ENCODE measurements around the gene TMEM131L. TPM values are rescaled to one million over a fixed set of nuclear protein-coding genes. Genes with fewer than 3 reads are reported as not detected.

TMEM131L gene
- total RNA-seq, 1 donor from 2014 or later = 60.2 TPM

- Mint-ChIP-seq H3K27me3 (ENCODE audit: unreplicated experiment) (no peaks in the 10 kb centered on the region), H3K27ac (ENCODE audit: unreplicated experiment) (no peak overlapping the region), H3K4me1 (ENCODE audit: low read depth, unreplicated experiment) (no peaks in the 10 kb centered on the region), H3K4me3 (ENCODE audit: unreplicated experiment) (no peak overlapping the region), H3K36me3 (ENCODE audit: unreplicated experiment) (no peaks in the 10 kb centered on the region), H3K9me3 (ENCODE audit: unreplicated experiment) (peaks cover 2% of the 10 kb centered on the region)
- TF ChIP-seq CTCF (IDR thresholded peaks at IDR 0.05; ENCODE audit: partially characterized antibody, unreplicated experiment) = peak; percentile 26
- no peak for DNase-seq
These were observed 179.0 kb downstream of the TMEM131L start for GRCh38 chr4:153645183-153645582.

- no peak for DNase-seq
- TF ChIP-seq CTCF (IDR thresholded peaks at IDR 0.05; ENCODE audit: partially characterized antibody, unreplicated experiment) = no peak
- H3K9me3 Mint-ChIP-seq (ENCODE audit: unreplicated experiment) = peaks cover 2% of the 10 kb centered on the region
- H3K4me3 Mint-ChIP-seq (ENCODE audit: unreplicated experiment) = no peak overlapping the region
- no peaks in the 10 kb centered on the region for H3K27me3 Mint-ChIP-seq (ENCODE audit: unreplicated experiment)
- no peaks in the 10 kb centered on the region for H3K36me3 Mint-ChIP-seq (ENCODE audit: unreplicated experiment)
- H3K4me1 Mint-ChIP-seq (ENCODE audit: low read depth, unreplicated experiment) = no peaks in the 10 kb centered on the region
- H3K27ac Mint-ChIP-seq (ENCODE audit: unreplicated experiment) = no peak overlapping the region
These were observed 180.1 kb downstream of the TMEM131L start for GRCh38 chr4:153646261-153646660.

- H3K27ac Mint-ChIP-seq (ENCODE audit: unreplicated experiment) = no peak overlapping the region
- no peak for TF ChIP-seq CTCF (IDR thresholded peaks at IDR 0.05; ENCODE audit: partially characterized antibody, unreplicated experiment)
- no peak for DNase-seq
These were observed 180.8 kb downstream of the TMEM131L start for GRCh38 chr4:153646978-153647377.

GRCh38 chr4:153647975-153648374 lies 181.8 kb downstream of the TMEM131L start:
- no peak for TF ChIP-seq CTCF (IDR thresholded peaks at IDR 0.05; ENCODE audit: partially characterized antibody, unreplicated experiment)
- no peaks in the 10 kb centered on the region for H3K4me1 Mint-ChIP-seq (ENCODE audit: low read depth, unreplicated experiment)
- no peak overlapping the region for H3K27ac Mint-ChIP-seq (ENCODE audit: unreplicated experiment)
- H3K36me3 Mint-ChIP-seq (ENCODE audit: unreplicated experiment) = no peaks in the 10 kb centered on the region
- no peak overlapping the region for H3K4me3 Mint-ChIP-seq (ENCODE audit: unreplicated experiment)
- no peak for DNase-seq
- no peaks in the 10 kb centered on the region for H3K27me3 Mint-ChIP-seq (ENCODE audit: unreplicated experiment)
- no peaks in the 10 kb centered on the region for H3K9me3 Mint-ChIP-seq (ENCODE audit: unreplicated experiment)

More at GRCh38 chr4:153646978-153647377, 180.8 kb downstream of the TMEM131L start:
- H3K36me3 Mint-ChIP-seq (ENCODE audit: unreplicated experiment) = no peaks in the 10 kb centered on the region
- no peaks in the 10 kb centered on the region for H3K27me3 Mint-ChIP-seq (ENCODE audit: unreplicated experiment)
- H3K4me3 Mint-ChIP-seq (ENCODE audit: unreplicated experiment) = no peak overlapping the region
- peaks cover 2% of the 10 kb centered on the region for H3K9me3 Mint-ChIP-seq (ENCODE audit: unreplicated experiment)
- H3K4me1 Mint-ChIP-seq (ENCODE audit: low read depth, unreplicated experiment) = no peaks in the 10 kb centered on the region

GRCh38 chr4:153649572-153649991 lies 183.4 kb downstream of the TMEM131L start:
- Mint-ChIP-seq H3K36me3 (ENCODE audit: unreplicated experiment) (no peaks in the 10 kb centered on the region), H3K9me3 (ENCODE audit: unreplicated experiment) (no peaks in the 10 kb centered on the region), H3K4me3 (ENCODE audit: unreplicated experiment) (no peak overlapping the region), H3K27me3 (ENCODE audit: unreplicated experiment) (no peaks in the 10 kb centered on the region), H3K27ac (ENCODE audit: unreplicated experiment) (no peak overlapping the region), H3K4me1 (ENCODE audit: low read depth, unreplicated experiment) (no peaks in the 10 kb centered on the region)
- peak; percentile 33 for TF ChIP-seq CTCF (IDR thresholded peaks at IDR 0.05; ENCODE audit: partially characterized antibody, unreplicated experiment)
- DNase-seq = no peak
